H9 (cell line): ENCODE results near the gene CDH4. TPM values are rescaled to one million over a fixed set of nuclear protein-coding genes. Genes with fewer than 3 reads are reported as not detected.

Source experiments
- DNase-seq: peaks from one replicate; pipeline ENCODE4 v3.0.0-alpha.2; 2017
- H2AFZ ChIP-seq: one replicate; pipeline ENCODE4 v1.6.1; 2013; ENCODE audit warnings: mild to moderate bottlenecking, low read length, control low read depth, moderate library complexity
- H2AK5ac ChIP-seq: 2 replicates; pipeline ENCODE4 v1.6.1; 2013; ENCODE audit warnings: low read length, control low read depth, mixed read lengths; ENCODE audit not compliant: insufficient read length
- H2BK120ac ChIP-seq: one replicate; pipeline ENCODE4 v1.6.1; 2013; ENCODE audit warnings: low read depth, mild to moderate bottlenecking, low read length, control low read depth, inconsistent platforms; ENCODE audit not compliant: poor library complexity, severe bottlenecking
- H2BK12ac ChIP-seq: 2 replicates; pipeline ENCODE4 v1.6.1; 2013; ENCODE audit warnings: low read length, control low read depth, mixed read lengths, low read depth; ENCODE audit not compliant: insufficient read length
- H2BK15ac ChIP-seq: 2 replicates; pipeline ENCODE4 v1.6.1; 2013; ENCODE audit warnings: low read depth, low read length, control low read depth
- H2BK20ac ChIP-seq: one replicate; pipeline ENCODE4 v1.6.1; 2013; ENCODE audit warnings: low read depth, mild to moderate bottlenecking, low read length, control low read depth, inconsistent platforms; ENCODE audit not compliant: poor library complexity, severe bottlenecking
- H2BK5ac ChIP-seq: 2 replicates; pipeline ENCODE4 v1.6.1; 2013; ENCODE audit warnings: low read length, control low read depth, mixed read lengths; ENCODE audit not compliant: insufficient read length
- H3K14ac ChIP-seq: 2 replicates; pipeline ENCODE4 v1.6.1; 2013; ENCODE audit warnings: low read length, control low read depth; ENCODE audit not compliant: insufficient read depth
- H3K18ac ChIP-seq: 2 replicates; pipeline ENCODE4 v1.6.1; 2013; ENCODE audit warnings: low read depth, mild to moderate bottlenecking, mixed read lengths, low read length, control low read depth; ENCODE audit not compliant: insufficient read length
- H3K23ac ChIP-seq: 2 replicates; pipeline ENCODE4 v1.6.1; 2013; ENCODE audit warnings: low read length, control low read depth, mixed read lengths, low read depth; ENCODE audit not compliant: insufficient read length
- H3K23me2 ChIP-seq: 2 replicates; pipeline ENCODE4 v1.6.1; 2013; ENCODE audit warnings: low read depth, mild to moderate bottlenecking, mixed read lengths, low read length, control low read depth; ENCODE audit not compliant: insufficient read length, poor library complexity, severe bottlenecking
- H3K27ac ChIP-seq: 2 replicates; pipeline ENCODE4 v1.5.1; 2013; ENCODE audit warnings: low read length, control low read depth, mixed read lengths, low read depth; ENCODE audit not compliant: insufficient read length
- H3K27me3 ChIP-seq: 2 replicates; pipeline ENCODE4 v1.6.1; 2013; ENCODE audit warnings: low read length, control low read depth, inconsistent platforms; ENCODE audit not compliant: insufficient read depth
- H3K4ac ChIP-seq: 2 replicates; pipeline ENCODE4 v1.6.1; 2013; ENCODE audit warnings: low read depth, mild to moderate bottlenecking, control low read depth, inconsistent platforms, low read length, moderate library complexity
- H3K4me1 ChIP-seq: 2 replicates; pipeline ENCODE4 v1.6.1; 2013; ENCODE audit warnings: low read length, control low read depth, inconsistent platforms; ENCODE audit not compliant: insufficient read depth
- H3K4me2 ChIP-seq: 2 replicates; pipeline ENCODE4 v1.6.1; 2013; ENCODE audit warnings: low read length, control low read depth, mixed read lengths; ENCODE audit not compliant: insufficient read length, insufficient read depth
- H3K56ac ChIP-seq: 2 replicates; pipeline ENCODE4 v1.6.1; 2013; ENCODE audit warnings: low read depth, mild to moderate bottlenecking, mixed read lengths, low read length, control low read depth; ENCODE audit not compliant: insufficient read length
- H3K79me1 ChIP-seq: 2 replicates; pipeline ENCODE4 v1.6.1; 2013; ENCODE audit warnings: low read depth, mild to moderate bottlenecking, moderate library complexity, low read length, control low read depth, inconsistent platforms; ENCODE audit not compliant: insufficient read depth, poor library complexity, severe bottlenecking
- H3K79me2 ChIP-seq: 2 replicates; pipeline ENCODE4 v1.6.1; 2013; ENCODE audit warnings: low read length, control low read depth, inconsistent platforms; ENCODE audit not compliant: insufficient read depth
- H3K9ac ChIP-seq: 2 replicates; pipeline ENCODE4 v1.6.1; 2013; ENCODE audit warnings: low read length, control low read depth, mixed read lengths; ENCODE audit not compliant: insufficient read length; ENCODE audit errors: extremely low read depth
- H3K9me3 ChIP-seq: one replicate; pipeline ENCODE4 v1.6.1; 2013; ENCODE audit warnings: low read depth, low read length, inconsistent platforms; ENCODE audit not compliant: control insufficient read depth
- H3T11ph ChIP-seq: one replicate; pipeline ENCODE4 v1.6.1; 2013; ENCODE audit warnings: mild to moderate bottlenecking, low read length, control low read depth, inconsistent platforms
- H4K20me1 ChIP-seq: one replicate; pipeline ENCODE4 v1.6.1; 2013; ENCODE audit not compliant: control insufficient read depth, insufficient read length, insufficient read depth
- H4K5ac ChIP-seq: 2 replicates; pipeline ENCODE4 v1.6.1; 2013; ENCODE audit warnings: low read depth, mild to moderate bottlenecking, mixed read lengths, low read length, control low read depth; ENCODE audit not compliant: insufficient read length
- H4K8ac ChIP-seq: replicated peaks from 2 replicates; pipeline ENCODE4 v1.6.1; 2013; ENCODE audit warnings: low read length, control low read depth, mixed read lengths, low read depth; ENCODE audit not compliant: insufficient read length
- H4K91ac ChIP-seq: 2 replicates; pipeline ENCODE4 v1.6.1; 2013; ENCODE audit warnings: low read depth, mild to moderate bottlenecking, moderate library complexity, mixed read lengths, low read length, control low read depth; ENCODE audit not compliant: insufficient read length
- H3K27ac Mint-ChIP-seq, 3 experiments: 2 replicates in 2 of 3; 3 replicates in 1 of 3; pipeline ENCODE4 v1.8.0; 2020 to 2021; ENCODE audit warnings: mixed read lengths in 3 of 3, mild to moderate bottlenecking in 1 of 3, moderate library complexity in 1 of 3
- H3K27me3 Mint-ChIP-seq: 2 replicates; pipeline ENCODE4 v1.8.0; 2021; ENCODE audit warnings: low read depth, mild to moderate bottlenecking, moderate library complexity, mixed read lengths
- H3K36me3 Mint-ChIP-seq, 3 experiments: 2 replicates in 2 of 3; 3 replicates in 1 of 3; pipeline ENCODE4 v1.8.0; 2020 to 2021; ENCODE audit warnings: low read depth in 3 of 3, mixed read lengths in 3 of 3; ENCODE audit not compliant: insufficient read depth in 1 of 3
- H3K4me1 Mint-ChIP-seq, 2 experiments: 2 replicates each; pipeline ENCODE4 v1.8.0; 2020; ENCODE audit warnings: mixed read lengths in 2 of 2
- H3K4me3 Mint-ChIP-seq, 2 experiments: 2 replicates in 1 of 2; 3 replicates in 1 of 2; pipeline ENCODE4 v1.8.0; 2020 to 2021; ENCODE audit warnings: mild to moderate bottlenecking in 2 of 2, mixed read lengths in 2 of 2, moderate library complexity in 1 of 2
- H3K9me3 Mint-ChIP-seq, 2 experiments: 2 replicates in 1 of 2; 3 replicates in 1 of 2; pipeline ENCODE4 v1.8.0; 2020; ENCODE audit warnings: mild to moderate bottlenecking in 2 of 2, mixed read lengths in 2 of 2, moderate library complexity in 1 of 2
- CTCF ChIP-seq: fragments of 200-600 bp; sonication (generic); conservative IDR thresholded peaks from 3 replicates; pipeline ENCODE4 v1.8.0; 2021; ENCODE audit warnings: antibody characterized with exemption, mild to moderate bottlenecking
- WGBS: extraction: QIAGEN DNeasy Blood & Tissue Kit; methylation state at CpG from one replicate; pipeline ENCODE4 v1.1.7; 2013; ENCODE audit warnings: missing lambda C conversion rate, low lambda C conversion rate, mixed read lengths; ENCODE audit not compliant: insufficient read length; ENCODE audit errors: extremely low coverage; 5-methylcytosine and 5-hydroxymethylcytosine counted together
- total RNA-seq: library from RNA; stranded (reverse); gene quantifications from 2 replicates; pipeline ENCODE4 v1.2.1, GENCODE V29; 2021

Gene CDH4
- total RNA-seq, 1 experiment from 2014 or later = 3.0 TPM

- Histone ChIP-seq H2BK15ac (no peak overlapping the region), H2AFZ (no peak overlapping the region), H3K23me2 (no peaks in the 10 kb centered on the region), H3K9me3 (no peaks in the 10 kb centered on the region), H3K27ac (no peak overlapping the region), H3K23ac (no peak overlapping the region), H4K91ac (no peak overlapping the region), H4K5ac (no peak overlapping the region), H3T11ph (no peak overlapping the region), H2BK5ac (no peak overlapping the region), H4K20me1 (no peaks in the 10 kb centered on the region), H3K79me2 (no peaks in the 10 kb centered on the region), H2AK5ac (no peak overlapping the region), H2BK12ac (no peak overlapping the region), H3K27me3 (no peaks in the 10 kb centered on the region), H3K4ac (no peak overlapping the region), H3K4me2 (no peak overlapping the region), H3K9ac (no peak overlapping the region), H3K14ac (no peak overlapping the region; the same call in 1 of the 2 replicates), H3K56ac (no peak overlapping the region), H3K79me1 (no peaks in the 10 kb centered on the region), H4K8ac (no peak overlapping the region), H3K18ac (no peak overlapping the region), H2BK120ac (no peak overlapping the region), H2BK20ac (no peak overlapping the region), H3K4me1 (no peaks in the 10 kb centered on the region)
- no CpG with 5 or more reads among the region's 8 CpGs for WGBS
- no peaks in the 10 kb centered on the region for H3K9me3 Mint-ChIP-seq
- no peak overlapping the region for H3K4me3 Mint-ChIP-seq
- no peak for DNase-seq
- peaks cover 6 to 11% of the 10 kb centered on the region in 2 experiments for H3K4me1 Mint-ChIP-seq
- H3K27me3 Mint-ChIP-seq = peaks cover 23% of the 10 kb centered on the region
- no peaks in the 10 kb centered on the region for H3K36me3 Mint-ChIP-seq
- no peak overlapping the region for H3K27ac Mint-ChIP-seq
- no peak for TF ChIP-seq CTCF
These were observed 473.9 kb downstream of the CDH4 start for GRCh38 chr20:61725966-61726365.
